K562 (cell line): ENCODE data around the gene ARHGAP28. TPM values are rescaled to one million over a fixed set of nuclear protein-coding genes. Genes with fewer than 3 reads are reported as not detected.

Source experiments
- CBFA2T3 ChIP-seq: fragments of 450-650 bp; IDR thresholded peaks from 2 replicates; pipeline ENCODE4 v1.6.1; 2017
- CXXC5 ChIP-seq: fragments of 250-450 bp; sonication (Bioruptor Pico); IDR thresholded peaks from 2 replicates; pipeline ENCODE4 v1.8.0; 2022; ENCODE audit warnings: inconsistent platforms, mild to moderate bottlenecking, moderate library complexity
- DDX20 ChIP-seq: fragments of 450-650 bp; IDR thresholded peaks from 2 replicates; pipeline ENCODE4 v1.6.1; 2016; ENCODE audit warnings: missing genetic modification characterization, low read depth, mild to moderate bottlenecking, missing compliant biosample characterization, moderate library complexity
- DEAF1 ChIP-seq: fragments of 450-650 bp; formaldehyde crosslinking; IDR thresholded peaks from 2 replicates; pipeline ENCODE4 v1.4.0; 2020; ENCODE audit warnings: mild to moderate bottlenecking, moderate library complexity
- E2F6 ChIP-seq, 2 experiments: IDR thresholded peaks; 2 replicates each; pipeline ENCODE4 v1.6.1; 2011; ENCODE audit warnings: borderline replicate concordance in 1 of 2, control low read depth in 1 of 2, low read depth in 1 of 2, low read length in 1 of 2, mild to moderate bottlenecking in 1 of 2, mixed read lengths in 1 of 2, moderate library complexity in 1 of 2; ENCODE audit not compliant: insufficient read depth in 1 of 2, insufficient read length in 1 of 2, poor library complexity in 1 of 2, severe bottlenecking in 1 of 2; ENCODE audit errors: extremely low read depth in 1 of 2
- ESRRA ChIP-seq: fragments of 450-650 bp; IDR thresholded peaks from 2 replicates; pipeline ENCODE4 v1.6.1; 2014; ENCODE audit warnings: low read depth, mild to moderate bottlenecking, moderate library complexity, borderline replicate concordance
- HMGN3 ChIP-seq: IDR thresholded peaks from 2 replicates; pipeline ENCODE4 v1.6.1; 2011; ENCODE audit warnings: borderline replicate concordance, low read depth, mild to moderate bottlenecking, mixed read lengths, low read length; ENCODE audit not compliant: insufficient read length; ENCODE audit errors: extremely low read depth
- POLR2AphosphoS5 ChIP-seq: IDR thresholded peaks from 2 replicates; pipeline ENCODE4 v1.6.1; 2011; ENCODE audit warnings: mild to moderate bottlenecking, low read depth, low read length, moderate library complexity; ENCODE audit not compliant: control insufficient read depth, insufficient read depth
- TAF7 ChIP-seq: fragments of 450-650 bp; IDR thresholded peaks from 2 replicates; pipeline ENCODE4 v1.6.1; 2016; ENCODE audit warnings: missing genetic modification characterization, missing compliant biosample characterization
- polyA plus RNA-seq, 8 experiments: library from polyadenylated mRNA; depleted of rRNA in 4 of 8; stranded (reverse) in 5 of 8; unstranded in 3 of 8; fragments of >200 nt; fragmentation: Nextera tagmentation in 2 of 8; fragmentation: Illumina TruSeq in 1 of 8; extraction: Ambion mirVana in 2 of 8; extraction: Trizol in 1 of 8; gene quantifications; 2 replicates each; pipeline versions ENCODE4 v1.2.1 to v1.2.3, GENCODE V29; 2011 to 2014; ENCODE audit warnings: inconsistent platforms in 1 of 8, missing spikeins in 1 of 8
- total RNA-seq, 7 experiments: library from RNA; depleted of rRNA in 6 of 7; stranded (reverse); fragments of >200 nt in 6 of 7; fragmentation: Illumina TruSeq in 2 of 7; extraction: Trizol in 2 of 7; gene quantifications; 2 replicates each; pipeline versions ENCODE4 v1.2.1 to v1.2.3, GENCODE V29; 2011 to 2021; ENCODE audit warnings: low replicate concordance in 1 of 7
- TF ChIP-seq, protein P1 (sequence below), 2 experiments: IDR thresholded peaks; 2 replicates each; pipeline ENCODE4 v1.6.1; 2012; ENCODE audit warnings: improper control_type of control experiment in 2 of 2, low read depth in 2 of 2, low read length in 2 of 2, borderline replicate concordance in 1 of 2
- TF ChIP-seq, protein P2 (sequence below): fragments of 200-800 bp; sonication (Bioruptor generic); IDR thresholded peaks from 2 replicates; pipeline ENCODE4 v1.6.1; 2017; ENCODE audit warnings: missing genetic modification characterization, missing compliant biosample characterization
- TF ChIP-seq, protein P3 (sequence below): sonication (generic); formaldehyde crosslinking; IDR thresholded peaks from 2 replicates; pipeline ENCODE4 v1.8.0; 2022; ENCODE audit warnings: mild to moderate bottlenecking, missing genetic modification reagents

Gene ARHGAP28
- total and polyA plus RNA-seq, 9 of the 15 experiments (the other 6 are each of a cell fraction or from before 2014, with no cell fraction given), result 0.93 to 5.9 (median 5.0) TPM

- TF ChIP-seq, protein P1, sequence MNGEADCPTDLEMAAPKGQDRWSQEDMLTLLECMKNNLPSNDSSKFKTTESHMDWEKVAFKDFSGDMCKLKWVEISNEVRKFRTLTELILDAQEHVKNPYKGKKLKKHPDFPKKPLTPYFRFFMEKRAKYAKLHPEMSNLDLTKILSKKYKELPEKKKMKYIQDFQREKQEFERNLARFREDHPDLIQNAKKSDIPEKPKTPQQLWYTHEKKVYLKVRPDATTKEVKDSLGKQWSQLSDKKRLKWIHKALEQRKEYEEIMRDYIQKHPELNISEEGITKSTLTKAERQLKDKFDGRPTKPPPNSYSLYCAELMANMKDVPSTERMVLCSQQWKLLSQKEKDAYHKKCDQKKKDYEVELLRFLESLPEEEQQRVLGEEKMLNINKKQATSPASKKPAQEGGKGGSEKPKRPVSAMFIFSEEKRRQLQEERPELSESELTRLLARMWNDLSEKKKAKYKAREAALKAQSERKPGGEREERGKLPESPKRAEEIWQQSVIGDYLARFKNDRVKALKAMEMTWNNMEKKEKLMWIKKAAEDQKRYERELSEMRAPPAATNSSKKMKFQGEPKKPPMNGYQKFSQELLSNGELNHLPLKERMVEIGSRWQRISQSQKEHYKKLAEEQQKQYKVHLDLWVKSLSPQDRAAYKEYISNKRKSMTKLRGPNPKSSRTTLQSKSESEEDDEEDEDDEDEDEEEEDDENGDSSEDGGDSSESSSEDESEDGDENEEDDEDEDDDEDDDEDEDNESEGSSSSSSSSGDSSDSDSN (IDR thresholded peaks at IDR 0.05; ENCODE audit: borderline replicate concordance in 1 of 2, low read depth in 2 of 2, low read length in 2 of 2), result peak in 1 of 2 experiments; percentile 14; a peak in 1 of 4 replicates
- TF ChIP-seq DDX20 (no peak), E2F6 (IDR thresholded peaks at IDR 0.05; ENCODE audit: borderline replicate concordance in 1 of 2, extremely low read depth in 1 of 2, insufficient read depth in 1 of 2, insufficient read length in 1 of 2, low read depth in 1 of 2, low read length in 1 of 2, poor library complexity in 1 of 2, severe bottlenecking in 1 of 2) (peak; percentile 56 to 73), CBFA2T3 (peak; percentile 90), CXXC5 (CRISPR knock-in tag) (0 out of 2 replicates have a peak, but pooled peaks have one; percentile 34), ESRRA (peak; percentile 41; the same call in 1 of the 2 replicates), DEAF1 (peak; percentile 50; the same call in 1 of the 2 replicates), TAF7 (tag) (peak; percentile 92), POLR2AphosphoS5 (peak; percentile 76; the same call in 1 of the 2 replicates), HMGN3 (peak; percentile 94)
- TF ChIP-seq, protein P2, sequence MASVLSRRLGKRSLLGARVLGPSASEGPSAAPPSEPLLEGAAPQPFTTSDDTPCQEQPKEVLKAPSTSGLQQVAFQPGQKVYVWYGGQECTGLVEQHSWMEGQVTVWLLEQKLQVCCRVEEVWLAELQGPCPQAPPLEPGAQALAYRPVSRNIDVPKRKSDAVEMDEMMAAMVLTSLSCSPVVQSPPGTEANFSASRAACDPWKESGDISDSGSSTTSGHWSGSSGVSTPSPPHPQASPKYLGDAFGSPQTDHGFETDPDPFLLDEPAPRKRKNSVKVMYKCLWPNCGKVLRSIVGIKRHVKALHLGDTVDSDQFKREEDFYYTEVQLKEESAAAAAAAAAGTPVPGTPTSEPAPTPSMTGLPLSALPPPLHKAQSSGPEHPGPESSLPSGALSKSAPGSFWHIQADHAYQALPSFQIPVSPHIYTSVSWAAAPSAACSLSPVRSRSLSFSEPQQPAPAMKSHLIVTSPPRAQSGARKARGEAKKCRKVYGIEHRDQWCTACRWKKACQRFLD (CRISPR knock-in tag), result peak; percentile 49; the same call in 1 of the 2 replicates
- TF ChIP-seq, protein P3, sequence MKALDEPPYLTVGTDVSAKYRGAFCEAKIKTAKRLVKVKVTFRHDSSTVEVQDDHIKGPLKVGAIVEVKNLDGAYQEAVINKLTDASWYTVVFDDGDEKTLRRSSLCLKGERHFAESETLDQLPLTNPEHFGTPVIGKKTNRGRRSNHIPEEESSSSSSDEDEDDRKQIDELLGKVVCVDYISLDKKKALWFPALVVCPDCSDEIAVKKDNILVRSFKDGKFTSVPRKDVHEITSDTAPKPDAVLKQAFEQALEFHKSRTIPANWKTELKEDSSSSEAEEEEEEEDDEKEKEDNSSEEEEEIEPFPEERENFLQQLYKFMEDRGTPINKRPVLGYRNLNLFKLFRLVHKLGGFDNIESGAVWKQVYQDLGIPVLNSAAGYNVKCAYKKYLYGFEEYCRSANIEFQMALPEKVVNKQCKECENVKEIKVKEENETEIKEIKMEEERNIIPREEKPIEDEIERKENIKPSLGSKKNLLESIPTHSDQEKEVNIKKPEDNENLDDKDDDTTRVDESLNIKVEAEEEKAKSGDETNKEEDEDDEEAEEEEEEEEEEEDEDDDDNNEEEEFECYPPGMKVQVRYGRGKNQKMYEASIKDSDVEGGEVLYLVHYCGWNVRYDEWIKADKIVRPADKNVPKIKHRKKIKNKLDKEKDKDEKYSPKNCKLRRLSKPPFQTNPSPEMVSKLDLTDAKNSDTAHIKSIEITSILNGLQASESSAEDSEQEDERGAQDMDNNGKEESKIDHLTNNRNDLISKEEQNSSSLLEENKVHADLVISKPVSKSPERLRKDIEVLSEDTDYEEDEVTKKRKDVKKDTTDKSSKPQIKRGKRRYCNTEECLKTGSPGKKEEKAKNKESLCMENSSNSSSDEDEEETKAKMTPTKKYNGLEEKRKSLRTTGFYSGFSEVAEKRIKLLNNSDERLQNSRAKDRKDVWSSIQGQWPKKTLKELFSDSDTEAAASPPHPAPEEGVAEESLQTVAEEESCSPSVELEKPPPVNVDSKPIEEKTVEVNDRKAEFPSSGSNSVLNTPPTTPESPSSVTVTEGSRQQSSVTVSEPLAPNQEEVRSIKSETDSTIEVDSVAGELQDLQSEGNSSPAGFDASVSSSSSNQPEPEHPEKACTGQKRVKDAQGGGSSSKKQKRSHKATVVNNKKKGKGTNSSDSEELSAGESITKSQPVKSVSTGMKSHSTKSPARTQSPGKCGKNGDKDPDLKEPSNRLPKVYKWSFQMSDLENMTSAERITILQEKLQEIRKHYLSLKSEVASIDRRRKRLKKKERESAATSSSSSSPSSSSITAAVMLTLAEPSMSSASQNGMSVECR (CRISPR knock-in tag), result peak; percentile 47; the same call in 1 of the 2 replicates
Observed at GRCh38 chr18:6683112-6683876, 46.2 kb upstream of the ARHGAP28 start (continued).
